ENCODE results near the gene LRRC47.

LRRC47 gene

DNA sequence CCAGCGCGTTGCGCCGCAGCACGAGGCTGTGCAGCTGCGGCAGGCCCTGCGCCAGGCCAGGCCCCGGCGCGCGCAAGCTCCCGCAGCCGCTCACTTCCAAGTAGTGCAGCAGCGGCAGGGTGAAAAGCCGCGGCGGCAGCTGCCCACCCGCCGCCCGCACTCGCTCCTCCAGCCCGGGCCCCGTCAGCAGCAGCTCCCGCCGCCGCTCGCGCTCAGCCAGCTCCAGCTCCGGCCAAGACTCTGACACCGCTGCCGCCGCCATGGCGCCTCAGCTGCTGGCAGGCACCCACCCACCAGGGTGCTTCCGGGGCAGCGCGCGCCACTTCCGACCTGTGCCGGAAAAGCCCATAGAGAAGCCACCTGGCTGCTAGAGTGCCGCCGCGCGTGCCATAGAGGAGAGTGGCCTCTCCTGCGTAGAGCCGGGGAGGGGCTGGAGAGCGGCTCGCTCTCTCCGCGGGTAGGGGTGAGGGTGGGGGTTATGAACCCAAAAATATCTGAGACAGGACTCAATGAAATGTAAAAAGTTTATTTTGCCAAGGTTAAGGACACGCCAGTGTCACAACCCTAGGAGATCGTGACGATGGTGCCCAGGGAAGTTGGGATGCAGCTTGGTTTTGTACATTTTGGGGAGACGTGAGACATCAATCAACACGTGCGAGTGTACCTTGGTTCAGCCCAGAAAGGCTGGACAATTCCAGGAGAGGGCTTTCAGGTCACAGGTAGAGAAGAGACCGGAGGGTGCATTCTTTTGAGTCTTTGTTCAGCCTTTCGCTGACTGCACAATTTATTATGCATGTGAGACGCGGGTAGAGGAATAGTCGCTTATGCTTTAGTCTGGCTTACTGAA lies at the start of gene LRRC47:
LRRC47 (minus strand) TSS at position 284 of the 847 bp plus-strand sequence; CDS start at position 262, 22 bp downstream.
- DNase-seq (ENCODE audit: low read depth in 2 of 2), result peak; percentile 92 to 94

DNA sequence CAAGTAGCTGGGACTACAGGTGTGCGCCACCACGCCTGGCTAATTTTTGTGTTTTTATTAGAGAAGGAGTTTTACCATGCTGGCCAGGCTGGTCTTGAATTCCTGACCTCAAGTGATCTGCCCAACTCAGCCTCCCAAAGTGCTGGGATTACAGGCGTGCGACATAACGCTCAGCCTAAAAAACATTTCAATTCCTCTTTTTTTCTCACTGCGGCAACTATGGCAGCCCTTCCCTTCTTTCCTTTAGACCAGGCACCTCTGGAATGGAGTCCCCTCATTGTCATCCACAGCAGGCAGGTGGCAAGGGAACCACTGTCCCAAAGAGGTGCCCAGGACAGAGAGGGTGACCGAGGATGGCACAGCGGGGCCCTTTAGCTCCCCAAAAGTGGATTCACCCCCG lies 46.6 kb upstream of the LRRC47 start:
- no peak for DNase-seq (ENCODE audit: low read depth in 2 of 2)

DNA sequence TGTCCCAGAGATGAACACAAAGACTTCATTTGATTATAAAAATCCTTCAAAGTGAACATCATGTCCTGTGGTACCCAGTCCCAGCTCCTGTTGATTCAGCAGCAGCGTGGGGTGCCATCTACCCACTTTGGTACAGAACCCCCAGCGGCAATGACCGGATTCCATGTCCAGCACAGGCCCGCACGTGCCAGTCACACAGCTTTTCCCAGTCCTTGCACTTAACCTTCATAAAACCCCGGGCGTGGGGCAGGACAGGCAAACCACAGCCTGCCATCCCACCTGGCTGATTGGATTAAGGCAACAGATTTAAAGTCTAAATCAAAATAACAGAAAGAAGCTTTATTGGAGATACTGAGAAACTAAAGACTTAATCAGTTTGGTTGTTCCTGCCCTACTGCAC lies 45.2 kb upstream of the LRRC47 start:
- DNase-seq (ENCODE audit: low read depth in 2 of 2), result no peak

DNA sequence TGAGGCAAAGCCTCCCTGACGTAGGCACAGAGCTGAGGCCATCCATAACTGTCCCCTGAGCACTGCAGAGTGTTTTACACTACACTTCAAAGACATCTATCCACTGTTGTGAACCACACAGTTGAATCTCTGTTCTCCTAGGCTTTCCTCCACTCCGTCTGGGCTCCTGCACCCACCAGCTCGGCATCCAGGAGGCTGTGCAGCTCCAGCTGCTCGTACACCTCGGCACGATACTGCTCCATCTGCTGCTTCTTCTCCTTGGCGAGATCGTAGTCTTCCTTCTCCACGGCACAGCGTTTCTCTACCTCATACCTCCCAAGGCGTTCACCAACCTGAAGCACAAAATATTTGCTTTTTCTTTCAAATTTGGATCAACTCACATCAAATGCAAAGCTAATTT lies 42.5 kb upstream of the LRRC47 start:
- no peak for DNase-seq (ENCODE audit: low read depth in 2 of 2)

DNA sequence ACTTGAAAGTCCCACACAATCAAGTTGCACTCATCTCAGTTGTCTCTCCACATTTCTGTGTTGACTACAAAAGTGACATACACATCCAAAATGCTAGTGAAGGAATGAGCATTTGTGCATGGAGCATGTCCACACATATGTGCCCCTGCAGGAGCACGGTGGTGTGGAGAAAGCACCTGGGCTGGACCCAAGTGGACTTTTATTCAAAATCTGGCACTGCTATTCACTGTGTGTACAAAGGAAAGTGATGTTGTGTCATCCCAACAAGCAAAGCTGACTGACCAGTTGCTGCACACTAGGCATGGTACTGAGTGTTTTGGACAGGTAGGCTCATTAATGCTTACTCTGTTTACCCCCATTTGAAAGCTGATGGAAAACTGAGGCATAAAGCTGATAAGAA lies 41.4 kb upstream of the LRRC47 start:
- no peak for DNase-seq (ENCODE audit: low read depth in 2 of 2)

DNA sequence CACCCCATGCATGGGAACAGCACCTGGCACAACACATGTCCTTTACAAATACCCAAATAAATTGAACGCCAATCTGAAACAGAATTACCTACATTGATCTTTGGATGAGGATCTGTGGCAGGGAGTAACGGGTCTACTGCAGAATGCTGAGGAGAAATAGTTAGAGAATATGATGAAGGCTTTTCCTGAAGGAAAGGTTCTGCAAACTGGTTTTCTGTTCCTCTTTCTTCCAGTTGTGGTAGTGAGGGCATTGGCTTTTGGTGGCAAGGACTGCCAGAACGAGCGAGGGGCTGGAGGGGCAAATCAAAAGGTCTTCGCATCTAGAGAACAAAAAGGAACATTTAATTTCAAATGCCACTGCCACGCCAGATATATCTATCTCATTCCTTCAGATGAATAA lies 40.9 kb upstream of the LRRC47 start:
- no peak for DNase-seq (ENCODE audit: low read depth in 2 of 2)

DNA sequence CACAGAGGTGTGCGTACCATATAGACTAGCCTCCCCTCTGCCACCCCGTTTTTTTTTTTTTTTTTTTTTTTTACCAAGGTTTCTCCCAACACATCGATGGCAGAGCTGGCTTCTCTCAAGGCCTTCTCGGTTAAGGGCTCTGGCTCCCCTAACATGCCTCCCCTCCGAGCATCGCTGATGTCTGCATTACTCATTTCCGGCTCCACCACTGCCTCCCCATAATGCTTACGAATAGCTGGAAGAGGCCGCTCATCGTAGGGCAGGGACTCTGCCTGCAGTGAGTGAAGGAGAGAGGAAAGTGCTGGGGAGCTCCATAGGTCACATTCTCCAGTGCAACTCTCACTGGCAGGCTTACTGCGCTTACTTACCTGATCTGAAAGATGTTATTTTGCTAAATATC lies 40.1 kb upstream of the LRRC47 start:
- no peak for DNase-seq (ENCODE audit: low read depth in 2 of 2)

DNA sequence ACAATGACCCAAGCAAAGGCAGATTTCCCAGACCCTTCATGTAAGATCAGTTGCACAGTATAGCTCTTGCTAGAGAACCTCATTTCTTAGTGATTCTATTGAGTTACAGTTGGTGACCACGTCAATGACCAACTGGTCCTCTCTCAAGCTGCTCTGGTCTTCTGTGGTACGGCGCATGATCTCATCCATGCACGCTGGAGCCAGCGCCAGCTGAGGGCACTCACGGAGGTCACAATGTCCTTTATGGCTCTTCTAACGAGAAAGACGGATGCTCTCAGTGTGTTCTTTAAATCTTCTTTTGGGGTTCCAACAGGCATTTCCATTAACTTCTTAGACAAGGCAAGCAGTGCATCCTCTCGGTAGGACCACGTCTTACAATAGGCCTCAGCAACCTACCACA lies 38.4 kb upstream of the LRRC47 start:
- DNase-seq (ENCODE audit: low read depth in 2 of 2), result no peak

DNA sequence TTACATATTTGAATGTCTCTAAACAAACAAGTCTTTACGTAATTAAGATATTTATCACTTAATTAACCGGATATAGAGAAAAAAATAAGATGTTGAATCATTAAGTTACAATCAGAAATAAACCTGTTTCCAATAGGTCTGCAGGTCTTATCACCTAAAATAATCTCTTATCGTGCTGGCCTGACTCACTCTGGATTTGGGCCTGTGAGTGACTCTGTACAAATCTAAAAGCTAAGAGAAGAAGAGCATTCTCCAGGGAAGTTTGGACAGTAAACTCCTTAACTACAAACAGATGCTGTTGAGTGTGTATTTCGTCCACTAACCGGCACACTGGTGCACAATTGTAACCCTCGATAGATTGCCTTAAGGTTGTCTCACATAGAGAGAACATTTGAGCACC lies 35.4 kb upstream of the LRRC47 start:
- no peak for DNase-seq (ENCODE audit: low read depth in 2 of 2)

DNA sequence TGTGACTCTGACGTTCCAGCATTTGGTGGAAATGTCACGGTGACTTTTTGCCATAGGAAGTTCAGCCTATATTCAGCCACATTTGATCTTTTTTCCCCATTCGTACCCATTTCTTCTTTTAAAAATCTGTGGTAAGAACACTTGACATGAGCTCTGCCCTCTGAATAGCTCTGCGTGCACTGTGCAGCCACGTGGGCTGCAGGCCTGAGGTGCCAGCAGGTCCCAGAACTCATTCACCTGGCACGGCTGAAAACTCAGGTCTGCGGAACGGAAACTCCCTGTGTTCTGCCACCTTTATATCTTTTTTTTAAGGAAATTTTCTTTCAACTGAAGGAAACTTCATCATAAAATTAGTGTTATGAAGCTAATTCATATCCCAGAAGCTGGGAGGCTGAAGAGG lies 32.1 kb upstream of the LRRC47 start:
- DNase-seq (ENCODE audit: low read depth in 2 of 2), result no peak

DNA sequence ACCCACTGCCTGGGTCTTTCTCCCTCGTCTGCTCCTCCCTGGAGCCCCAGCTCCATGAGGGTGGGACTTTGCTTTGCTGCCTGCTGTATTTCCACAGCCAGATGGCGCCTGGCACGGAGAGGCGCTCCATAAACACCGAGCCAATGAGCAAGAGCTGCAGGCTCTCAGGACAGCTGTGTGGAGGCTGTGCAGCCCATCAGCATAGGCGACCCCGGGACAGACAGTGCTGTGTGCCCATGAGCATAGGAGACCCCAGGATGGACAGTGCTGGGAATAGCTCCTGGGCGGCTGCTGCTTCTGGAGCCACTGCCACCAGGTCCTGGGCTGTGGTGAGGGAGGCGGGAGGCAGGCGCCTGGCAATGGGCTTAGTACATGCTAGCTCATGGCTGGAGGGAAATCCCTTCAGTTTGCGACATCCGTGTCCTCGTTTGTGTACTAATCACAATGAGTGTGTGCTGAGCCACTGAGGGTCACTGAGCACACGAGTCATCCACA lies 31.6 kb upstream of the LRRC47 start:
- DNase-seq (ENCODE audit: low read depth in 2 of 2), result no peak

DNA sequence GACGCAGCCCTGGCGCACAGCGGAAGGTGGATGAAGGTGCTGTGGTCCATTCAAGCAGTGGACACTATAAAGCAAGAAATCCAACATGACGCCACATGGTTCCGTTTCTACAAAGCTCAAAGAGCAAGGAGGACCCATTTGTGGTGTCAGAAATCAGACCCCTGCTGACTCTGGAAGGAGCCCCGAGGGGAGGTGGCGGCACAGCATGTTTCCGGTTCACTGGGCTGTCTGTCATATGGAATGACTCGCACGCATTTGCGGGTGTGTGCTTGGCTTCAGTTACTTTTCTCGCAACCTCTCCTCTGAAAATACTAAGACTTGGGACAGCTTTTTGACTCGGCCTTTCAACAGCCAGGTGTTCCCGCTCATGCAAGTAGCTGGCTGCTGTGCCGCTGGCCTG lies 29.1 kb upstream of the LRRC47 start:
- DNase-seq (ENCODE audit: low read depth in 2 of 2), result no peak

DNA sequence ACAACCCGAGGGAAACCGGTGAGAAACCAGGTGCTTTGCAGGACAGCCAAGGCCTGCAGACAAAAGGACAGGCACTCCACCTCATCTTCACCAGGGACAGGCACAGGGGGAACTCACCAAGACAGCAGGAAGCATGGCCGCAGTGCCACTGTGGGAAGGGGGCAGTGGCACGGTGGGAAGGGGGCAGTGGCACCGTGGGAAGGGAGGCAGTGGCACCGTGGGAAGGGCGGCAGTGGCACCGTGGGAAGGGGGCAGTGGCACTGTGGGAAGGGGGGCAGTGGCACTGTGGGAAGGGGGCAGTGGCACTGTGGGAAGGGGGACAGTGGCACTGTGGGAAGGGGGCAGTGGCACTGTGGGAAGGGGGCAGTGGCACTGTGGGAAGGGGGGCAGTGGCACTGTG lies 28.4 kb upstream of the LRRC47 start:
- DNase-seq (ENCODE audit: low read depth in 2 of 2), result no peak

DNA sequence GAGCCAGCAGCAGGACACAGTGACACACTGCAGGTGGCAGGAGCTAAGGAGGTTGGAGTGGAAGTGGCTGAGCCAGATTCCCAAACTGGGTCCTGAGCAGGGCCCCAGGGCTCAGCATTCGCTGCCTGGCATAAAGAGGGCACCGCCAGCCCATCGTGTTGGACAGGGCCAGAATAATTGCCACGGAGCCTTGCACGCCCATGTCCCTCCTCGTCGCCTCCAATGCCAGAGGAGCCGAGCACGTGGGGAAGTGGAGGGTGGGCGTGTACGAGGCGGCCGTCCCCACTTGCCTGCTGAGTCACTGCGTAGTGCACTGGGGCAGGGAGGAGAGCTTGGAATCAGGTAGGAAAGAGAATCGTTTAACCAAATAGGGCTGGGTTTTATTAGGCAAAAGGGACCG lies 26.1 kb upstream of the LRRC47 start:
- DNase-seq (ENCODE audit: low read depth in 2 of 2), result no peak

DNA sequence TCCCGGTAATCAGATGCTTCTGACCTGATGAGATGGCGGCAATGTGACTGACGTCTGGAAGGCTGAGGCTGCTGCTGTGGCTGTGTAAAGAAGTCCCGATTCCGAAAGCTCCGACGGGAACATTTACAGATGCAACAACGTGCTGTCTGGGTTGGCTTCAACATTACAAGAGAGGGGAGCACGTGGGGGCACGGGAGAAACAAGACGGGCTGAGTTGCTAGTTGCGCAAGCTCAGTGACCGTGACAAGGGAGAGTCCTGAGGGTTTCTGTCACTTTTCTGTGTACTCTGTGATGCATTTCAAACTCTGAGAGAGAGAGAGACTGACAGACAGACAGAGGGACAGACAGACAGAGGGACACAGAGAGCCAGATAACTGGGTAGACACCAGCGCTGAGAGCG lies 25.6 kb upstream of the LRRC47 start:
- no peak for DNase-seq (ENCODE audit: low read depth in 2 of 2)

DNA sequence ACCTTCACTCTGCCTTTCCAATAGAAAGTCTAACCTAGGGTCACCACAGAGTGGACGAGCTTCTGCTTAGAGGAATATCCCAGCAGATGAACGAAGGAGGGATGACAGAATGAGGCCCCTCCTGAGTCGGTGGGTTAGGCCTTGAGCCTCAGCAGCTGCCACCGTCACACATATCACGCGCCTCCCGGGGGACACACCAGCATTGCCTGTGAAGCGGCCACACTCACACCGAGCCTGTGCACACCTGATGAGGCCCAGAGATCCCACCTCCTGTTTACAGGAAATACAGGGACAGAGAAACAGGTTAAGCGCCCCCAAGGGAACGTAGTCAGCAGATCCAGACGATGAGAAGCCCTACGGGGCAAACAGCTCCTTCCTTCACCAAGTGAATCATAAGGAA lies 25.1 kb upstream of the LRRC47 start:
- no peak for DNase-seq (ENCODE audit: low read depth in 2 of 2)

DNA sequence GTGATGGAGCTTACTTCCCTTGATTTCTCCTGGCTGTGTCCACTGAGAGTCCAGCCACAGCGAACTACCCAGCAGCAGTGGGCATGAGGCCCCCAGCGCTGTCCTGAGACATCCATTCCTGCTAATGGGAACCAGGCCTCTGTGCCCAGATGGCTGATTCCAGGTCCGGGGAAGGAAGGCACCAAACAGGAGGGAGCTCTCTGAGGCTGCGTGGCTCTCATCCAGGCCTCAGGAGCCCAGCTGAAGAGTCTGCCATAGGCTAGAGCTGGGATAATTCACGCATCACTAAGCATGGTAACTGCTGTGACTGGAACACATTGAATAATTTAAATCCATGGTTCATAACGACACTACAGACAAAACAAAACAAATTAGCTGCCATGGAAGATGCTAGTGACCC lies 24.7 kb upstream of the LRRC47 start:
- no peak for DNase-seq (ENCODE audit: low read depth in 2 of 2)

DNA sequence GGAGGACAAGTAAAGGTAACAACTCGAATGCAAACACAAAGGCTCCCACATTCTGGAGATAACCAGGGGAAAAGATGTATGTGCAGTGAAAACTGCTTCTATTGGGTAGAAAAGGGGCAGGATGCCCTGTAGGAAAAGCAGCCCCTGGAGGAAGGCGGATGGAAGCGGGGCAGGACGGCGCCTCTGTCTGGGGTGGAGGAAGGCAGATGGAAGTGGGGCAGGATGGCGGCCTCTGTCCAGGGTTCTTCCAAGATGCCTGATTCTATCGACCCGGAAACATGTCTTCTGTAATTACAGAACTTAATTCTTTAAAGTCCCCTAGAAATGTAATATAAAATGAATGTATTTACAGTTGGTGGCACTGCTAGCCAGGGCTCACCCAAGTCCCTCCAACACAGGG lies 24.0 kb upstream of the LRRC47 start:
- DNase-seq (ENCODE audit: low read depth in 2 of 2), result no peak

DNA sequence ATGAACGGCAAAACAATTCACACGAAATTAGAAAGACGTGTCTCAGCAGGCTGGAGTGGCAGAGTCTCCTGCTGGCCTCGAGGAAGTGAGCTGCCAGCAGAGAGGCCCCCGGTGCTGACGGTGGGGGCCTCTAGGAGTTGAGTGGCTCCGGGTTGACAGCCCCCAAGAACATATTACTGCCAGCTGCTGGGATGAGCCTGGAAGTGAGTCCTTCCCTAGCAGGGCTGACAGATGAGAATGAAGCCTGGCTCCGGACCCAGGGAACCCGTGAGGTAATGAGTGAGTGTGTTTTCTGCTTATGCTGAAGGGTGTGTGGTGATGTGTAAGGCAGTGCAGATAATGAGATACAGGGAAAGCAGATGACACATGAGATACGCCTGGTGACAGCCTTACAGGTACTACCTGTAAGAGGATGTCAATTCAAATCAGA lies 23.5 kb upstream of the LRRC47 start:
- DNase-seq (ENCODE audit: low read depth in 2 of 2), result no peak

DNA sequence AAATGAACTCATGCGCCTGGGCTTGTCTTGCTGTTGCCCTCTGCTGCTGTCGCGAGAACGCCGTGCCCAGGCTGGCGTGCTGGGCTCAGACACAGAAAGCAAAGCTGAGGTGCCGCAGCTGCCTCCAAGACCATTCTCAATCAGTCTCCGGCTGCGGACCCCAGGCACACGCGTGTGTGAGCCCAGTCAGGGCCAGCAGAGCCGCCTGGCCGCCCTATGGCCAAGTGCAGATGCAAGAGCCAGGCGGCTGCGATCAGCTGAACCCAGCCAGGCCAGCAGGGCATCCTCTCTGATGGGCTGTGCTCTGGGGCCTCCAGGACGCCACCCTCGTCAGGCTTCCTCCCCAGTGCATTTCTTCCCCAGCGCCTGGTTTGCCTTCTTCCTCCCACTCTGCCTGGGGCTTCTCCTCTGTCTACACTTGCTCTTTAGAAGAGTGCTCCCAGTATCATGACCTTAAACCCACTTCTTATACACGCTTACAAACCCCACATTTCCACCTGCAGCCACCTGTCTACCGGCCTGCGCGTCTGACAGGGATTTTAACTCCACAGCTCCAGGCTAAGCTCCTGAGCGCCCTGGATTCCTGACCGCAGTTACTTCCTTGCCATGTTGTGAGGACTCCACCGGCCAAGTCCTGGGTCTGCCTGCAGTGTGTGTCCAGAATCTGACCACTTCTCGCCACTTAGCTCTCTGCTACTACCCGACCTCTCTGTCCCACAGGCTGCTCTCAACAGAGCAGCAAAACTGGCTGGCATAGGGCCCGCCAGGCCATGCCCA lies 21.7 kb upstream of the LRRC47 start:
- no peak for DNase-seq (ENCODE audit: low read depth in 2 of 2)

DNA sequence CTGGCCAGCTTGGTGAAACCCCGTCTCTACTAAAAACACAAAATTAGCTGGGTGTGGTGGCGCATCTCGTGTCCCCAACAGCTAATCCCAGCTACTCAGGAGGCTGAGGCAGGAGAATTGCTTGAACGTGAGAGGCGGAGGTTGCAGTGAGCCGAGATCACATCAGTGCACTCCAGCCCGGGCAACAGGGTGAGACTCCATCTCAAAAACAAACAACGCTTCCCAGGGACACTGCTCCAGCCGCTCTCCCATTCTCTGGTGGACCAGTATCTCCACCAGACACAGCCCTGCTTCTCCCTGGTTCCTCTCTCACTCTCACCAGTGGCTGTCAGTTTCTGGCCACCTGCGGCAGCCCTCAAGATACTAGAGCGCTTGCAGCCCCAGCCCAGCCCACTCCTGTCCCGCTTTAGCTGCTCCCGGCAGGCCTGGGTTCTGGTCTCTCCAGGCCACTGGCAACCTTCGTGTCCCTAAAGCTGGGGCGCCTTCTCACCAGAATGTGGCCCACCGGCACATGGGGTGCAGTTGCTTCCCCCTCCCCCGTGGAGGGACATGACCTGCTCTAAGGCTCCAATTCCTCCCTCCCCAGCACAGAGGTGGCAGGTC lies 20.9 kb upstream of the LRRC47 start:
- no peak for DNase-seq (ENCODE audit: low read depth in 2 of 2)

DNA sequence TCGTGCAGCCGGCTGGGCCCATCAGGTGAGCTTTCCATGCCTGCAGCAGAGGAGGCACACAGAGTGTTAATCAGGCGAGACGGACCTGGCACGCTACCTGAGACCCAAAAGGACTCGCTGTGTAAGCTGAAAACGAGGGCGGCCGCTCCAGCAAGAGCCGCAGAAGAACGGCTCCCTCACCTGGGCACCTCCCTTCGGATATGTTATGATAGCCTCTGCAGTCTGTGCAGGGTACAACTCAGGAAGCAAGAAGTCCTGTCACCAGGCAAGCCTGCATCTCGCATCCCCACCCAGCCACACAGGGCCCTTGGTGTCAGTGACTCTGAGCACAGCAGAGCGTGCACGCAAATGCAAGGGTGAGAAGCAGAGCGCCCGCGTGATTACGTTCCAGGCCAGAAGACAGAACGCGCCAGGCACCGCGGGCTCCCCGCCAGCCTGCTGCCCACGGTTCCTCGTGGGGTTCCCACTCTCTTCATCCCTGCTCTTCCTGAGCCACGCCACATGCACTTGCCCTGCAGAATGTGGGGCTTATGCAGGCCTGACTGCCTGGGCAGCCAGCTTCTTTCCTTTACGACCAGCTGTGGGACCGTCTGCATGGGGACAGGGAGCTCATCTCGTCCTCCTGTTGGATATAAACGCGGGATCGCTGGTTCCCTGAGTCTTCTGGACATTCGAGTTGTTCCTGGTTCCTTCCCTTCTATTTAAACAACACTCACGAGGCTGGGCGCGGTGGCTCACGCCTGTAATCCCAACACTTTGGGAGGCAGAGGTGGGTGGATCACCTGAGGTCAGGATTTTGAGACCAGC lies 20.2 kb upstream of the LRRC47 start:
- no peak for DNase-seq (ENCODE audit: low read depth in 2 of 2)

Measured in stimulated activated CD8-positive, alpha-beta memory T cell treated with anti-CD3 and anti-CD28 coated beads, Interleukin-2, amount 100 ng/mL, for 48 hours (primary cell).